ENCODE data around the gene INSRR.

DNA sequence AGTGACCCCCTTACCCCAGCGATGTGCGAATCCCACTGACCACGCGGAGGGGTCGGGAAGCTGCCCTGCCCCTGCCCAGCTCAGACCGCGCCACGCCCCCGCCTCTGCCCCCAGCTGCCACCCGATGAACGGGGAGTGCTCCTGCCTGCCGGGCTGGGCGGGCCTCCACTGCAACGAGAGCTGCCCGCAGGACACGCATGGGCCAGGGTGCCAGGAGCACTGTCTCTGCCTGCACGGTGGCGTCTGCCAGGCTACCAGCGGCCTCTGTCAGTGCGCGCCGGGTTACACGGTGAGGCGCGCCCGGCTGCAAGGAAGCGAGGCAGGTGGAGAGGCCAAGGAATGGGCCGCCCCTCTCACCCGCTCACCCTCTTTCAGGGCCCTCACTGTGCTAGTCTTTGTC, 49.6 kb upstream of the INSRR start:
- no peak for TF ChIP-seq CTCF (IDR thresholded peaks at IDR 0.05)
- no peak for TF ChIP-seq ZFX (IDR thresholded peaks at IDR 0.05; ENCODE audit: borderline replicate concordance)

All from 22Rv1 (cell line).